HepG2 (cell line): ENCODE data around the gene SRP68. TPM values are rescaled to one million over a fixed set of nuclear protein-coding genes. Genes with fewer than 3 reads are reported as not detected.

ENCODE experiments used
- DBP ChIP-seq: sonication (generic); formaldehyde crosslinking; IDR thresholded peaks from 2 replicates; pipeline ENCODE4 v1.4.0; 2020; ENCODE audit warnings: missing genetic modification reagents; ENCODE audit errors: not compliant biosample characterization
- IRF9 ChIP-seq: sonication (generic); formaldehyde crosslinking; IDR thresholded peaks from 2 replicates; pipeline ENCODE4 v1.8.0; 2022; ENCODE audit warnings: missing genetic modification reagents, mild to moderate bottlenecking, borderline replicate concordance
- NR1H2 ChIP-seq: sonication (generic); formaldehyde crosslinking; IDR thresholded peaks from 2 replicates; pipeline ENCODE4 v1.8.1; 2022; ENCODE audit warnings: low read depth, missing genetic modification reagents, borderline replicate concordance
- SALL1 ChIP-seq: sonication (generic); formaldehyde crosslinking; IDR thresholded peaks from 2 replicates; pipeline ENCODE4 v1.8.0; 2022; ENCODE audit warnings: mild to moderate bottlenecking, missing genetic modification reagents
- ZNF883 ChIP-seq: sonication (generic); formaldehyde crosslinking; IDR thresholded peaks from 2 replicates; pipeline ENCODE4 v1.5.1; 2020; ENCODE audit warnings: mild to moderate bottlenecking, missing genetic modification reagents; ENCODE audit errors: not compliant biosample characterization
- polyA plus RNA-seq, 8 experiments: library from polyadenylated mRNA; depleted of rRNA in 3 of 8; stranded (reverse) in 7 of 8; unstranded in 1 of 8; fragments of >200 nt; fragmentation: Illumina TruSeq in 4 of 8; extraction: Trizol in 4 of 8; gene quantifications; 2 replicates each; pipeline versions ENCODE4 v1.2.1 to v1.2.3, GENCODE V29; 2011 to 2016; ENCODE audit warnings: low read depth in 4 of 8, missing spikeins in 1 of 8, mixed read lengths in 1 of 8; ENCODE audit not compliant: insufficient read depth in 1 of 8
- total RNA-seq, 5 experiments: library from RNA; depleted of rRNA; stranded (reverse); fragments of >200 nt; fragmentation: Illumina TruSeq; extraction: Trizol; gene quantifications; 2 replicates each; pipeline ENCODE4 v1.2.3, GENCODE V29; 2016; ENCODE audit warnings: low read depth in 1 of 5
- TF ChIP-seq, protein P1 (sequence below): sonication (generic); formaldehyde crosslinking; IDR thresholded peaks from one replicate; pipeline ENCODE4 v1.5.1; 2020; ENCODE audit warnings: mild to moderate bottlenecking, missing genetic modification reagents; ENCODE audit errors: not compliant biosample characterization
- TF ChIP-seq, protein P2 (sequence below): sonication (generic); formaldehyde crosslinking; IDR thresholded peaks from 2 replicates; pipeline ENCODE4 v1.4.0; 2020; ENCODE audit warnings: missing genetic modification reagents, borderline replicate concordance
- TF ChIP-seq, protein P3 (sequence below): sonication (generic); formaldehyde crosslinking; IDR thresholded peaks from 2 replicates; pipeline ENCODE4 v1.5.0; 2020; ENCODE audit warnings: missing genetic modification reagents

The SRP68 gene
- total and polyA plus RNA-seq, 2 of the 13 experiments (the other 11 are each of a cell fraction or from before 2014, with no cell fraction given), result 39.8 to 74.3 TPM

- TF ChIP-seq, protein P1, sequence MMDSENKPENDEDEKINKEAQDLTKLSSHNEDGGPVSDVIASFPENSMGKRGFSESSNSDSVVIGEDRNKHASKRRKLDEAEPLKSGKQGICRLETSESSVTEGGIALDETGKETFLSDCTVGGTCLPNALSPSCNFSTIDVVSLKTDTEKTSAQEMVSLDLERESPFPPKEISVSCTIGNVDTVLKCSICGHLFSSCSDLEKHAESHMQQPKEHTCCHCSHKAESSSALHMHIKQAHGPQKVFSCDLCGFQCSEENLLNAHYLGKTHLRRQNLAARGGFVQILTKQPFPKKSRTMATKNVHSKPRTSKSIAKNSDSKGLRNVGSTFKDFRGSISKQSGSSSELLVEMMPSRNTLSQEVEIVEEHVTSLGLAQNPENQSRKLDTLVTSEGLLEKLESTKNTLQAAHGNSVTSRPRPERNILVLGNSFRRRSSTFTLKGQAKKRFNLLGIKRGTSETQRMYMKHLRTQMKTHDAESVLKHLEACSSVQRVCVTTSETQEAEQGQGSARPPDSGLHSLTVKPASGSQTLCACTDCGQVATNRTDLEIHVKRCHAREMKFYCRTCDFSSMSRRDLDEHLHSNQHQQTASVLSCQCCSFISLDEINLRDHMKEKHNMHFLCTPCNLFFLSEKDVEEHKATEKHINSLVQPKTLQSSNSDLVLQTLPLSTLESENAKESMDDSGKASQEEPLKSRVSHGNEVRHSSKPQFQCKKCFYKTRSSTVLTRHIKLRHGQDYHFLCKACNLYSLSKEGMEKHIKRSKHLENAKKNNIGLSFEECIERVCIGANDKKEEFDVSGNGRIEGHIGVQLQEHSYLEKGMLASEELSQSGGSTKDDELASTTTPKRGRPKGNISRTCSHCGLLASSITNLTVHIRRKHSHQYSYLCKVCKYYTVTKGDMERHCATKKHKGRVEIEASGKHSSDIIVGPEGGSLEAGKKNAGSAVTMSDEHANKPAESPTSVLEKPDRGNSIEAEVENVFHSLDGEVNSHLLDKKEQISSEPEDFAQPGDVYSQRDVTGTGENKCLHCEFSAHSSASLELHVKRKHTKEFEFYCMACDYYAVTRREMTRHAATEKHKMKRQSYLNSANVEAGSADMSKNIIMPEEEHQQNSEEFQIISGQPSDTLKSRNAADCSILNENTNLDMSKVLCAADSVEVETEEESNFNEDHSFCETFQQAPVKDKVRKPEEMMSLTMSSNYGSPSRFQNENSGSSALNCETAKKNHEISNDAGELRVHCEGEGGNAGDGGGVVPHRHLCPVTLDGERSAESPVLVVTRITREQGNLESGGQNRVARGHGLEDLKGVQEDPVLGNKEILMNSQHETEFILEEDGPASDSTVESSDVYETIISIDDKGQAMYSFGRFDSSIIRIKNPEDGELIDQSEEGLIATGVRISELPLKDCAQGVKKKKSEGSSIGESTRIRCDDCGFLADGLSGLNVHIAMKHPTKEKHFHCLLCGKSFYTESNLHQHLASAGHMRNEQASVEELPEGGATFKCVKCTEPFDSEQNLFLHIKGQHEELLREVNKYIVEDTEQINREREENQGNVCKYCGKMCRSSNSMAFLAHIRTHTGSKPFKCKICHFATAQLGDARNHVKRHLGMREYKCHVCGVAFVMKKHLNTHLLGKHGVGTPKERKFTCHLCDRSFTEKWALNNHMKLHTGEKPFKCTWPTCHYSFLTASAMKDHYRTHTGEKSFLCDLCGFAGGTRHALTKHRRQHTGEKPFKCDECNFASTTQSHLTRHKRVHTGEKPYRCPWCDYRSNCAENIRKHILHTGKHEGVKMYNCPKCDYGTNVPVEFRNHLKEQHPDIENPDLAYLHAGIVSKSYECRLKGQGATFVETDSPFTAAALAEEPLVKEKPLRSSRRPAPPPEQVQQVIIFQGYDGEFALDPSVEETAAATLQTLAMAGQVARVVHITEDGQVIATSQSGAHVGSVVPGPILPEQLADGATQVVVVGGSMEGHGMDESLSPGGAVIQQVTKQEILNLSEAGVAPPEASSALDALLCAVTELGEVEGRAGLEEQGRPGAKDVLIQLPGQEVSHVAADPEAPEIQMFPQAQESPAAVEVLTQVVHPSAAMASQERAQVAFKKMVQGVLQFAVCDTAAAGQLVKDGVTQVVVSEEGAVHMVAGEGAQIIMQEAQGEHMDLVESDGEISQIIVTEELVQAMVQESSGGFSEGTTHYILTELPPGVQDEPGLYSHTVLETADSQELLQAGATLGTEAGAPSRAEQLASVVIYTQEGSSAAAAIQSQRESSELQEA, result no peak
- TF ChIP-seq, protein P2, sequence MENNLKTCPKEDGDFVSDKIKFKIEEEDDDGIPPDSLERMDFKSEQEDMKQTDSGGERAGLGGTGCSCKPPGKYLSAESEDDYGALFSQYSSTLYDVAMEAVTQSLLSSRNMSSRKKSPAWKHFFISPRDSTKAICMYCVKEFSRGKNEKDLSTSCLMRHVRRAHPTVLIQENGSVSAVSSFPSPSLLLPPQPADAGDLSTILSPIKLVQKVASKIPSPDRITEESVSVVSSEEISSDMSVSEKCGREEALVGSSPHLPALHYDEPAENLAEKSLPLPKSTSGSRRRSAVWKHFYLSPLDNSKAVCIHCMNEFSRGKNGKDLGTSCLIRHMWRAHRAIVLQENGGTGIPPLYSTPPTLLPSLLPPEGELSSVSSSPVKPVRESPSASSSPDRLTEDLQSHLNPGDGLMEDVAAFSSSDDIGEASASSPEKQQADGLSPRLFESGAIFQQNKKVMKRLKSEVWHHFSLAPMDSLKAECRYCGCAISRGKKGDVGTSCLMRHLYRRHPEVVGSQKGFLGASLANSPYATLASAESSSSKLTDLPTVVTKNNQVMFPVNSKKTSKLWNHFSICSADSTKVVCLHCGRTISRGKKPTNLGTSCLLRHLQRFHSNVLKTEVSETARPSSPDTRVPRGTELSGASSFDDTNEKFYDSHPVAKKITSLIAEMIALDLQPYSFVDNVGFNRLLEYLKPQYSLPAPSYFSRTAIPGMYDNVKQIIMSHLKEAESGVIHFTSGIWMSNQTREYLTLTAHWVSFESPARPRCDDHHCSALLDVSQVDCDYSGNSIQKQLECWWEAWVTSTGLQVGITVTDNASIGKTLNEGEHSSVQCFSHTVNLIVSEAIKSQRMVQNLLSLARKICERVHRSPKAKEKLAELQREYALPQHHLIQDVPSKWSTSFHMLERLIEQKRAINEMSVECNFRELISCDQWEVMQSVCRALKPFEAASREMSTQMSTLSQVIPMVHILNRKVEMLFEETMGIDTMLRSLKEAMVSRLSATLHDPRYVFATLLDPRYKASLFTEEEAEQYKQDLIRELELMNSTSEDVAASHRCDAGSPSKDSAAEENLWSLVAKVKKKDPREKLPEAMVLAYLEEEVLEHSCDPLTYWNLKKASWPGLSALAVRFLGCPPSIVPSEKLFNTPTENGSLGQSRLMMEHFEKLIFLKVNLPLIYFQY (CRISPR knock-in tag), result 0 out of 2 replicates have a peak, but pooled peaks have one; percentile 39
- TF ChIP-seq NR1H2 (CRISPR knock-in tag) (0 out of 2 replicates have a peak, but pooled peaks have one; percentile 56), ZNF883 (CRISPR knock-in tag) (no peak), SALL1 (CRISPR knock-in tag) (peak; percentile 78), IRF9 (CRISPR knock-in tag) (no peak; the same call in 1 of the 2 replicates), DBP (CRISPR knock-in tag) (peak; percentile 54)
- TF ChIP-seq, protein P3, sequence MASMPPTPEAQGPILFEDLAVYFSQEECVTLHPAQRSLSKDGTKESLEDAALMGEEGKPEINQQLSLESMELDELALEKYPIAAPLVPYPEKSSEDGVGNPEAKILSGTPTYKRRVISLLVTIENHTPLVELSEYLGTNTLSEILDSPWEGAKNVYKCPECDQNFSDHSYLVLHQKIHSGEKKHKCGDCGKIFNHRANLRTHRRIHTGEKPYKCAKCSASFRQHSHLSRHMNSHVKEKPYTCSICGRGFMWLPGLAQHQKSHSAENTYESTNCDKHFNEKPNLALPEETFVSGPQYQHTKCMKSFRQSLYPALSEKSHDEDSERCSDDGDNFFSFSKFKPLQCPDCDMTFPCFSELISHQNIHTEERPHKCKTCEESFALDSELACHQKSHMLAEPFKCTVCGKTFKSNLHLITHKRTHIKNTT (CRISPR knock-in tag), result no peak
These were observed 40.1 kb downstream of the SRP68 start (continued) for GRCh38 chr17:76032073-76032779.
